Effector memory CD8-positive, alpha-beta T cell (primary cell): Measurements from ENCODE around the gene POLR2L.
A peak's percentile ranks its signal among the peaks of the same experiment; 100 is the strongest.

Source experiments
- ATAC-seq: fragments of 150-1000 bp; cut with Tn5 transposase; replicated peaks from 2 replicates; pipeline ENCODE4 v1.10.0; 2021; ENCODE audit warnings: mild to moderate bottlenecking, moderate library complexity
- DNase-seq, 3 experiments: peaks; one replicate each; pipeline ENCODE4 v3.0.0; 2021
- H3K27ac Mint-ChIP-seq, 2 donors: one replicate each; pipeline ENCODE4 v1.8.0; 2022; ENCODE audit warnings: mild to moderate bottlenecking in 2 of 2, mixed read lengths in 2 of 2, moderate library complexity in 2 of 2
- H3K27me3 Mint-ChIP-seq, 2 donors: one replicate each; pipeline ENCODE4 v1.8.0; 2022; ENCODE audit warnings: mixed read lengths in 2 of 2
- H3K36me3 Mint-ChIP-seq: one replicate; pipeline ENCODE4 v1.8.0; 2022; ENCODE audit warnings: mild to moderate bottlenecking, moderate library complexity, mixed read lengths; ENCODE audit not compliant: insufficient read depth
- H3K4me1 Mint-ChIP-seq, 2 donors: one replicate each; pipeline ENCODE4 v1.8.0; 2022; ENCODE audit warnings: low read depth in 2 of 2, mixed read lengths in 2 of 2
- H3K4me3 Mint-ChIP-seq, 2 donors: one replicate each; pipeline ENCODE4 v1.8.0; 2022; ENCODE audit warnings: mild to moderate bottlenecking in 2 of 2, mixed read lengths in 2 of 2, moderate library complexity in 2 of 2
- H3K9me3 Mint-ChIP-seq, 2 donors: one replicate each; pipeline ENCODE4 v1.8.0; 2022; ENCODE audit warnings: mixed read lengths in 2 of 2

The POLR2L gene

GRCh38 chr11:836700-837099 is 5.6 kb downstream of the POLR2L start:
- no peak for DNase-seq
- Mint-ChIP-seq H3K9me3 (no peaks in the 10 kb centered on the region), H3K27me3 (peaks cover 0 to 1% of the 10 kb centered on the region in 2 donors), H3K4me3 (no peak overlapping the region), H3K4me1 (peaks cover 19 to 33% of the 10 kb centered on the region in 2 donors), H3K36me3 (peaks cover 30% of the 10 kb centered on the region), H3K27ac (no peak overlapping the region)
- no peak for ATAC-seq

- Mint-ChIP-seq H3K27me3 (peaks cover 0 to 6% of the 10 kb centered on the region in 2 donors), H3K36me3 (peaks cover 30% of the 10 kb centered on the region), H3K27ac (peak overlapping the region in 1 of 2 donors; percentile 20), H3K4me1 (peaks cover 17 to 33% of the 10 kb centered on the region in 2 donors), H3K4me3 (no peak overlapping the region), H3K9me3 (no peaks in the 10 kb centered on the region)
- DNase-seq (no peak), ATAC-seq (no peak)
Measured at GRCh38 chr11:836274-836673, 6.1 kb downstream of the POLR2L start.

- Mint-ChIP-seq H3K27me3 (peaks cover 0 to 12% of the 10 kb centered on the region in 2 donors), H3K4me3 (peak overlapping the region; percentile 60 to 71), H3K36me3 (peaks cover 25% of the 10 kb centered on the region), H3K9me3 (no peaks in the 10 kb centered on the region), H3K27ac (no peak overlapping the region), H3K4me1 (peaks cover 5 to 25% of the 10 kb centered on the region in 2 donors)
- ATAC-seq (no peak), DNase-seq (no peak)
Measured at GRCh38 chr11:834371-835316, 7.7 kb downstream of the POLR2L start.

GRCh38 chr11:833849-834311 is 8.4 kb downstream of the POLR2L start:
- ATAC-seq, result no peak
- Mint-ChIP-seq H3K4me3 (peak overlapping the region; percentile 60 to 71), H3K4me1 (peaks cover 5 to 29% of the 10 kb centered on the region in 2 donors), H3K9me3 (no peaks in the 10 kb centered on the region), H3K27ac (no peak overlapping the region), H3K27me3 (peaks cover 0 to 19% of the 10 kb centered on the region in 2 donors), H3K36me3 (peaks cover 17% of the 10 kb centered on the region)
- DNase-seq, result no peak

- ATAC-seq, result peak; percentile 61
Measured at GRCh38 chr11:833114-833791, 9.1 kb downstream of the POLR2L start.

DNA sequence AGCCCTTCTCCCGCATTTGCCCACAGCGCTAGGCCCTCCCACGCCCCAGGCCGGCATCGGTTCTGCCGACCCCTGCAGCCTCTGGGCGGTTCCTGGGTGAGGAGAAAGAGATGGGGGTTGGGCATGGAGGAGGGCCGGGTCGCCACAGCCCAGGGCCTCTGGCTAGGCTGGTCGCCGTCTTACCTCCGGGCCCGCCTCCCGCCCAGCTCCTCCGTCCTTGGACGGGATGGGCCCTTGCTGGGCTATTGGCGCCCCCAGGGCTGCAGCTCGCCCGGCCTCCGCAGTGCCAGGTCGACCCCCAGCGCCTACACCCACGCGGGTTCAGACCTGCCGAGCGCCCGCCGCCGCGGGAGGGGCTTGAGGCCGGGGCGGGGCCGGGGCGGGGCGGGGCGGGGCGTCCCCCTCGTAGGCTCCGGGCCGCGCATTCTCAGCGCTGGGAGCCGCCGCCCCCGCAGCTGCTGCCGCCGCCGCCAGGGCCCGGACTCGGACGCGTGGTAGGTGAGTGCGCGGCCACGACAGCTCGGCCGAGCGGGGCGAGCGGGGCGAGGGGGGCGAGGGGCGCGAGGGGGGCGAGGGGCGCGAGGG is 9.7 kb downstream of the POLR2L start, which contains the start of gene CD151:
TSS of gene CD151 (plus strand) at position 424 of the 585 bp plus-strand sequence. CDS start 3,118 bp downstream, outside the sequence.
- Mint-ChIP-seq H3K4me1 (peaks cover 8 to 32% of the 10 kb centered on the region in 2 donors), H3K36me3 (peaks cover 12% of the 10 kb centered on the region), H3K9me3 (no peaks in the 10 kb centered on the region), H3K4me3 (peak within 1 kb of the TSS; percentile 69 to 75), H3K27ac (no peak within 1 kb of the TSS), H3K27me3 (peaks cover 4 to 32% of the 10 kb centered on the region in 2 donors)
- peak in 2 of 3 experiments; percentile 29 to 34 for DNase-seq
- peak; percentile 61 for ATAC-seq

More at GRCh38 chr11:833114-833791, 9.1 kb downstream of the POLR2L start:
- Mint-ChIP-seq H3K9me3 (no peaks in the 10 kb centered on the region), H3K36me3 (peaks cover 16% of the 10 kb centered on the region), H3K27me3 (peaks cover 0 to 26% of the 10 kb centered on the region in 2 donors), H3K4me3 (peak overlapping the region; percentile 60 to 71), H3K4me1 (peaks cover 5 to 29% of the 10 kb centered on the region in 2 donors), H3K27ac (no peak overlapping the region)
- DNase-seq, result peak in 2 of 3 experiments; percentile 38 to 42

- Mint-ChIP-seq H3K36me3 (peaks cover 7% of the 10 kb centered on the region), H3K4me3 (peak overlapping the region; percentile 69 to 75), H3K27ac (no peak overlapping the region), H3K27me3 (peaks cover 6 to 37% of the 10 kb centered on the region in 2 donors), H3K4me1 (peaks cover 10 to 32% of the 10 kb centered on the region in 2 donors), H3K9me3 (no peaks in the 10 kb centered on the region)
- DNase-seq, result no peak
- ATAC-seq, result no peak
Measured at GRCh38 chr11:831961-832528, 10.3 kb downstream of the POLR2L start.

GRCh38 chr11:831118-831864 is 11.0 kb downstream of the POLR2L start:
- Mint-ChIP-seq H3K36me3 (peaks cover 4% of the 10 kb centered on the region), H3K9me3 (no peaks in the 10 kb centered on the region), H3K27me3 (peaks cover 6 to 37% of the 10 kb centered on the region in 2 donors), H3K4me3 (peak overlapping the region; percentile 69 to 75), H3K27ac (no peak overlapping the region), H3K4me1 (peaks cover 14 to 32% of the 10 kb centered on the region in 2 donors)
- no peak for DNase-seq
- no peak for ATAC-seq

DNA sequence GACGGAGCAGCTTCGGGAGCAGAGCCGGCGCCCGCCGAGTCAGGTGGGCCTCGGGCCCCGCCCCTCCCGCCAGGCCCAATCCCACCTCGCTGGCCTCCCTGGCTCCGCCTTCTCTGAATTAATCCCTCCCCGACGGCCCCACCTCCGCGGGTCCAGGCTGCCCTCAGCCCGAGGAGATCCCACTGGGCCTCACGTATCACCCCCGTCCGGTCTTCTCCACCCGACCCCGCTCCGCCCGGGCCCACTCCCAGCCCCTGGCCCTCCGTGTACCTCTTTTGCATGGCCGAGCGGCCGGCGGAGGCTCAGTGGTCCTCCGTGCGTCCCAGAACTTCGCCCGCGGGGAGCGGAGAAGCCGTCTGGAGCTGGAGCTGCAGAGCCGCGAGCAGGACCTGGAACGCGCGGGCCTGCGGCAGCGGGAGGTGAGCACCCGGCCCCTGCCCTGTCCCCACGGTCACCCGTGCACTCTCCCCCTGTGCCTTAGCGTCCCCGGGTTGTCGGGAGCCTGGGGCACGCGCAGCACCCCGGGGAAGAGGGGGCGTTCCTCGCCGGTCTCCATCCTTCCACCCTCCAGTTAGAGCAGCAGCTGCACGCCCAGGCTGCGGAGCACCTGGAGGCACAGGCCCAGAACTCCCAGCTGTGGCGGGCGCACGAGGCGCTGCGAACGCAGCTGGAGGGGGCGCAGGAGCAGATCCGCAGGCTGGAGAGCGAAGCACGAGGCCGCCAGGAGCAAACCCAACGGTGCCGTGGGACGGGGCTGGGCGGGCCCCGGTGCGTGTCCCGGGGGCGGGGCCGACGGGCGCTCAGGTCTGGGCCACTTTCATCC is 11.8 kb downstream of the POLR2L start:
- Mint-ChIP-seq H3K4me3 (peak overlapping the region; percentile 69 to 75), H3K27me3 (peaks cover 6 to 37% of the 10 kb centered on the region in 2 donors), H3K36me3 (peaks cover 10% of the 10 kb centered on the region), H3K9me3 (no peaks in the 10 kb centered on the region), H3K27ac (no peak overlapping the region), H3K4me1 (peaks cover 14 to 32% of the 10 kb centered on the region in 2 donors)
- ATAC-seq (peak; percentile 57), DNase-seq (peak; percentile 61 to 64 (median 63))

DNA sequence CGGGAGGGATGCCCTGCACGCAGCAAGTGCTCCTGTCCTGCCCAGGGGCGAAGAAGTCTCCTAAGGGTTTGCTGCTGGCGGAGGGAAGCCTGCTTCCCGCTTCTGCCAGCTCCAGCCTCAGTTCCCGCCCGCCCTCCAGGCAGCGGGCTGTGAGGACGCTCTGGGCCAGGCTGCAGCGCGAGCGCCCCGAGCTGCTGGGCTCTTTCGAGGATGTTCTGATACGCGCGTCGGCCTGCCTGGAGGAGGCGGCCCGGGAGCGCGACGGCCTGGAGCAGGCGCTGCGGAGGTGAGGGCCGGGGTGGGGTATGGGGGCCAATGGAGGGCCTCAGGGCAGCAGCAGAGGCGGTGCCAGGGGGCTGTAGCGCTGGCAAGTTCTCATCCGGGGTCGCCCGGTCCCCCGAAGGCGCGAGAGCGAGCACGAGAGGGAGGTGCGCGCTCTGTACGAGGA is 12.5 kb downstream of the POLR2L start:
- Mint-ChIP-seq H3K4me3 (peak overlapping the region; percentile 69 to 75), H3K9me3 (no peaks in the 10 kb centered on the region), H3K36me3 (peaks cover 17% of the 10 kb centered on the region), H3K27ac (no peak overlapping the region), H3K4me1 (peaks cover 14 to 30% of the 10 kb centered on the region in 2 donors), H3K27me3 (peaks cover 6 to 37% of the 10 kb centered on the region in 2 donors)
- DNase-seq (no peak), ATAC-seq (peak; percentile 4)

DNA sequence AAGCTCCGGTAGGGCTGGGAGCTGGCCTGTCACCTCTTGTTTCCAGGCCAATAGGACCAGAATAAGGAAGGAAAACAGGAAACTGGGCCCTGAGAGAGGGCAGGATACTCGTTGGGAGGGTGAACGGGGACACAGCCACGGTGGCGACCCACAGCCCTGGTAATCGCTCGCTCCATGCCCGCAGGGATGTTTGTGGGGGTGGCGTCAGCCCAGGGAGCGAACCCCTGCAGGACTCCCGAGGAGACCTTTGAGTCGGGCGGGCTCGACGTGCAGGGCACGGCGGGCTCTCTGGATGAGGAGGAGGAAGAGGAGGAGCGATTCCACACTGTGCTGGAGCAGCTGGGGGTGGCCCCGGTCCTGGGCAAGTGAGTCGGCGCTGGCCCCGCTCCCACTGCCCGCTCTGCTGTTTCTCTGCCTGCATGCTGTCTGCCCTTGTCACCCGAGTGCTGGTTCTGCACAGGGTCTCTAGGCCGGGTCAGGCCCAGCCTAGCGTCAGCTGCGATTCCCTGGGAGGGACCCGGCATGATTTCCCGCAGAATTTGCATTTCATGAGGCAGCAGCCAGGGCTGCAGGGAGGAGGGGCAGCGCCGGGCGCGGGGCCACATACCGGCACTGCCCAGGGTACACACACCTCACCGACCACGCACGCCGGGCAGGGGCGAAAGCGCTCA is 13.0 kb downstream of the POLR2L start:
- H3K4me3 Mint-ChIP-seq, result peak overlapping the region; percentile 69 to 75
- peaks cover 21% of the 10 kb centered on the region for H3K36me3 Mint-ChIP-seq
- H3K9me3 Mint-ChIP-seq, result no peaks in the 10 kb centered on the region
- H3K27me3 Mint-ChIP-seq, result peaks cover 6 to 37% of the 10 kb centered on the region in 2 donors
- ATAC-seq (no peak), DNase-seq (no peak)
- no peak overlapping the region for H3K27ac Mint-ChIP-seq
- H3K4me1 Mint-ChIP-seq, result peaks cover 14 to 29% of the 10 kb centered on the region in 2 donors
